ENCODE results near the gene SIGLEC5.

Gene SIGLEC5

DNA sequence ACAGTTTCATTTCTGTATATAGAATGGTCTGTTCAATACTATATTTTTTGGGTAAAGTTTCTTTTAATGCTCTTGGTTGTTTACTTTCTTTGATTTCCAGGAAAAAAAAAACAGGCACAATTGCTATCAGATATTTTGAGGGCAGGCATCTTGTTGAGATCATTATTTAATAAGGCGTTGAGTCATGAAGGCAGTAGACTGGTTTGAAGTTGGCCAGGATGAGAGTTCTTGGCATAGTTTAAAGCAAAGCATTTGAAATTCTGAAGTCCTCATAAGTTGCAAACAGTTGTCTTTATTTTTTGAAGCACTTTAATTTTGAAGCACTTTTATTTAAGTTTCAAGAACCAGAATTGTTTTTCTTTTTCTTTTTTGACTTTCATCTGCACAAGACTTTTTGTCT, 61.7 kb downstream of the SIGLEC5 start:
- no peak for DNase-seq (ENCODE audit: low read depth, low spot score)
- no CpG with 5 or more reads among the region's 1 CpG for WGBS (ENCODE audit: insufficient coverage, insufficient read length)

DNA sequence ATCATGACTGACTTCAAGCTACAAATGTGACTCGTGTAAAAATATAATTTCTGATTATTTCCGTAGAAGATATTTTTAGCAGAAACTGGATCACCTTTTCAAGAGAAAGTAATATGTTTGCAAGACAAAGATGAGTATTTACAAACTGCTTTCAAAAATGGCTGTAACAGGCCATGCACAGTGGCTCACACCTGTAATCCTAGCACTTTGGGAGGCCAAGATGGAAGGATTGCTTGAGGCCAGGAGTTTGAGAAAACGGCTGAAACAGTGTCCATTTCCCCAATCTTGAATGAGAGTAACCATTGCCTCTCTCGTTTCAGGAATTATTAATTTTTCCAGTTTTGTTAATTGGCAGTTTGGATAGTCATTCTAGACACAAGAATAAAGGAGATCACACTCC, 62.6 kb downstream of the SIGLEC5 start:
- no peak for DNase-seq (ENCODE audit: low read depth, low spot score)
- H3K36me3 ChIP-seq (ENCODE audit: control insufficient read depth, insufficient read depth, low read length) = no peaks in the 10 kb centered on the region
- H3K4me1 ChIP-seq (ENCODE audit: control insufficient read depth, insufficient read depth, low read length) = 0 out of 2 replicates have a peak, but pooled peaks cover 1% of the 10 kb centered on the region
- no peaks in the 10 kb centered on the region for H3K9me3 ChIP-seq (ENCODE audit: control insufficient read depth, insufficient read depth, low read length)
- H3K27me3 ChIP-seq (ENCODE audit: control insufficient read depth, insufficient read depth, low read length) = peaks cover 1% of the 10 kb centered on the region; the same call in 1 of the 2 replicates
- no CpG with 5 or more reads among the region's 4 CpGs for WGBS (ENCODE audit: insufficient coverage, insufficient read length)
- H3K4me3 ChIP-seq (ENCODE audit: low read length) = no peak overlapping the region
- no peak overlapping the region for H3K27ac ChIP-seq (ENCODE audit: low read length)

More for the DNA sequence above, 61.7 kb downstream of the SIGLEC5 start:
- Histone ChIP-seq H3K4me3 (ENCODE audit: low read length) (no peak overlapping the region), H3K9me3 (ENCODE audit: control insufficient read depth, insufficient read depth, low read length) (no peaks in the 10 kb centered on the region), H3K4me1 (ENCODE audit: control insufficient read depth, insufficient read depth, low read length) (0 out of 2 replicates have a peak, but pooled peaks cover 1% of the 10 kb centered on the region), H3K27me3 (ENCODE audit: control insufficient read depth, insufficient read depth, low read length) (peaks cover 1% of the 10 kb centered on the region; the same call in 1 of the 2 replicates), H3K27ac (ENCODE audit: low read length) (no peak overlapping the region), H3K36me3 (ENCODE audit: control insufficient read depth, insufficient read depth, low read length) (no peaks in the 10 kb centered on the region)

DNA sequence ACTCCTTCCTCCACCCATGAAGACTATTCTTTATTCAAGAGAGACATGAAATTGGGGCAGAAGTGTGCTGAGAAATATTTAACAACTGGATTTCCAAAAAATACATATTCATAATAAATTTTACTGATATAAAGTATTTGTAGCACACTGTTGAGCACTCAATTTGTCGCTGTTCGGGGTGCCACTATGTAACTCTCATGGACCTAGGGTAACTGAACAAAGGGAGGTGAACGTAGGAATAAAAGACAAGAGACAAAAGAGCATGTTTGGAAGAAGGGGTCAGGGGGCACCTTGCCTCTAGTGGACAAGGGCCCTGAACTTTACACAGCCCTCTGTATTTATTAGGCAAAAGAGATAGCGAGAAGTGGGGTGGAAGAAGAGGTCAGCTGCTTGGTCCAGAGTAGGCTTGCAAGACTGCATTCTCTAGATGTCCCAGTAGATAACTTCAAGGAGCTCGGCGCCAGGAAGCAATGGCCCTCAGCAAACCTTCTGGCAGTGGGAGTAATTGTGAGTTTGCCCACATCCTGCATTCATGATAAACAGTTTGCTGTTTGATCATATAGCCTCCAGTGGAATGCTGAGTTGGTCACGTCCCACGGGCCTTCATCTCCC, 63.6 kb downstream of the SIGLEC5 start:
- Histone ChIP-seq H3K9me3 (ENCODE audit: control insufficient read depth, insufficient read depth, low read length) (no peaks in the 10 kb centered on the region), H3K4me3 (ENCODE audit: low read length) (no peak overlapping the region), H3K4me1 (ENCODE audit: control insufficient read depth, insufficient read depth, low read length) (0 out of 2 replicates have a peak, but pooled peaks cover 1% of the 10 kb centered on the region), H3K36me3 (ENCODE audit: control insufficient read depth, insufficient read depth, low read length) (no peaks in the 10 kb centered on the region), H3K27me3 (ENCODE audit: control insufficient read depth, insufficient read depth, low read length) (peaks cover 1% of the 10 kb centered on the region; the same call in 1 of the 2 replicates), H3K27ac (ENCODE audit: low read length) (no peak overlapping the region)
- DNase-seq (ENCODE audit: low read depth, low spot score) = no peak
- no CpG with 5 or more reads among the region's 8 CpGs for WGBS (ENCODE audit: insufficient coverage, insufficient read length)

DNA sequence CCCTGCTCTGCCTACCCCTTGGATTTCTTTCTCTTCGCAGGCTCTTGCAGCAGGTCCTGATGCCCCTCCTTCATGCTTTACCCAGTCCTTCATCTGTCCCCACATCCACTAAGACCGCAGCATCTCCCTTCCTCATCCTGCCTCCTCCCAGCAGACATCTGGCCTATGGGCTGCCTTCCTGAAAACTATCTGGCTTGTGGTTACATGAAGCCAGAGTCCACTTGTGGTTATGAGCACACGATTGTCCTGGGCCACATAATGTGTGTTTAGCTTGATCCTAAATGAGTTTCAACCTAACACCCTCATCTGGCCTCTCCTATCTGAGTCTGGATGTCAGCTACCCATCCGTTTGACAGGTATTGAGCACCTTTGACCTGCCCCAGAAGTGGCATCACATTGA, 64.6 kb downstream of the SIGLEC5 start:
- no peak for DNase-seq (ENCODE audit: low read depth, low spot score)
- peaks cover 1% of the 10 kb centered on the region; the same call in 1 of the 2 replicates for H3K27me3 ChIP-seq (ENCODE audit: control insufficient read depth, insufficient read depth, low read length)
- H3K27ac ChIP-seq (ENCODE audit: low read length) = no peak overlapping the region
- WGBS (ENCODE audit: insufficient coverage, insufficient read length) = no CpG with 5 or more reads among the region's 4 CpGs
- no peaks in the 10 kb centered on the region for H3K9me3 ChIP-seq (ENCODE audit: control insufficient read depth, insufficient read depth, low read length)
- H3K36me3 ChIP-seq (ENCODE audit: control insufficient read depth, insufficient read depth, low read length) = no peaks in the 10 kb centered on the region
- H3K4me1 ChIP-seq (ENCODE audit: control insufficient read depth, insufficient read depth, low read length) = 0 out of 2 replicates have a peak, but pooled peaks cover 1% of the 10 kb centered on the region
- no peak overlapping the region for H3K4me3 ChIP-seq (ENCODE audit: low read length)

DNA sequence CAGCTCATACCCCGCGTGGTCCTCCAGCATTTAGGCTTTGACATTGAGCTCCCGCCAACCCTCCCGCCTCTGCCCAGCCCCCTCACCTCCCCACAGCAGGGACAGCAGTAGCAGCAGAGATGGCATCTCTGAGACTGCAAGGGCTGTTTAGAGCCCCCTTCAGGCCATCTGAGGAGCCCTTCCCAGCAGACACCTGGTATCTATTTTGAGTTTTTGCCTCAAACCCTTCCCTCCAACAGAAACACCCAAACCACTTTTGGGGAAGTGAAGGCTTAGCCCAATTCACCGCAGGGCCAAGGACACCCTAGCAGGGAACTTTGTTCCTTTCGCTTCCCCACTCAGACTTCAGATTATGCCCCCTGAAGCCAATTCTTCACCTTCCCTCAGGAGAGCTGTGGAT, 65.4 kb downstream of the SIGLEC5 start:
- H3K9me3 ChIP-seq (ENCODE audit: control insufficient read depth, insufficient read depth, low read length) = no peaks in the 10 kb centered on the region
- H3K36me3 ChIP-seq (ENCODE audit: control insufficient read depth, insufficient read depth, low read length) = no peaks in the 10 kb centered on the region
- no CpG with 5 or more reads among the region's 6 CpGs for WGBS (ENCODE audit: insufficient coverage, insufficient read length)
- no peak for DNase-seq (ENCODE audit: low read depth, low spot score)
- 0 out of 2 replicates have a peak, but pooled peaks cover 1% of the 10 kb centered on the region for H3K4me1 ChIP-seq (ENCODE audit: control insufficient read depth, insufficient read depth, low read length)
- no peak overlapping the region for H3K4me3 ChIP-seq (ENCODE audit: low read length)
- H3K27ac ChIP-seq (ENCODE audit: low read length) = no peak overlapping the region
- peaks cover 1% of the 10 kb centered on the region; the same call in 1 of the 2 replicates for H3K27me3 ChIP-seq (ENCODE audit: control insufficient read depth, insufficient read depth, low read length)

All from iPS DF 6.9 (cell line).